Upper lobe of right lung (tissue), 1 donor: ENCODE data around the gene ZNF362. TPM values are rescaled to one million over a fixed set of nuclear protein-coding genes. Genes with fewer than 3 reads are reported as not detected.
A peak's percentile ranks its signal among the peaks of the same experiment; 100 is the strongest.

Source experiments
- ATAC-seq: fragments of 200-7000 bp; cut with Tn5 transposase; one replicate; pipeline ENCODE4 v1.9.1; 2020; ENCODE audit warnings: mild to moderate bottlenecking, moderate library complexity
- DNase-seq: peaks from one replicate; pipeline ENCODE4 v3.0.0-alpha.2; 2020
- H3K27ac ChIP-seq: fragments of 200-600 bp; one replicate; pipeline ENCODE4 v1.8.0; 2022
- H3K27me3 ChIP-seq: fragments of 200-600 bp; one replicate; pipeline ENCODE4 v1.8.0; 2022; ENCODE audit warnings: mild to moderate bottlenecking
- H3K36me3 ChIP-seq: fragments of 200-600 bp; one replicate; pipeline ENCODE4 v1.8.0; 2022
- H3K4me1 ChIP-seq: fragments of 200-600 bp; one replicate; pipeline ENCODE4 v1.8.0; 2022
- H3K4me3 ChIP-seq: fragments of 200-600 bp; one replicate; pipeline ENCODE4 v1.8.0; 2022; ENCODE audit warnings: mild to moderate bottlenecking
- H3K9me3 ChIP-seq: fragments of 200-600 bp; one replicate; pipeline ENCODE4 v1.8.0; 2022
- intact Hi-C: fragments of 100-400 bp; cut with DNase I; formaldehyde crosslinking; loops from one replicate; pipeline ENCODE4 v1.11.0; 2022
- total RNA-seq: library from RNA; stranded (reverse); fragmentation: NEBNext Ultra II Directional; extraction: Animal tissue kit (Norgen Biotek cat#: 25700); gene quantifications from one replicate; pipeline ENCODE4 v1.2.1, GENCODE V29; 2021
- TF ChIP-seq, protein P1 (sequence below): fragments of 200-600 bp; IDR thresholded peaks from one replicate; pipeline ENCODE4 v1.8.0; 2022; ENCODE audit warnings: antibody characterized with exemption
- donor health status: DM: no; HTN: yes; CAD: no; lungs with severe emphysema.

The ZNF362 gene
- total RNA-seq, 1 donor from 2014 or later: 31.8 TPM

DNA sequence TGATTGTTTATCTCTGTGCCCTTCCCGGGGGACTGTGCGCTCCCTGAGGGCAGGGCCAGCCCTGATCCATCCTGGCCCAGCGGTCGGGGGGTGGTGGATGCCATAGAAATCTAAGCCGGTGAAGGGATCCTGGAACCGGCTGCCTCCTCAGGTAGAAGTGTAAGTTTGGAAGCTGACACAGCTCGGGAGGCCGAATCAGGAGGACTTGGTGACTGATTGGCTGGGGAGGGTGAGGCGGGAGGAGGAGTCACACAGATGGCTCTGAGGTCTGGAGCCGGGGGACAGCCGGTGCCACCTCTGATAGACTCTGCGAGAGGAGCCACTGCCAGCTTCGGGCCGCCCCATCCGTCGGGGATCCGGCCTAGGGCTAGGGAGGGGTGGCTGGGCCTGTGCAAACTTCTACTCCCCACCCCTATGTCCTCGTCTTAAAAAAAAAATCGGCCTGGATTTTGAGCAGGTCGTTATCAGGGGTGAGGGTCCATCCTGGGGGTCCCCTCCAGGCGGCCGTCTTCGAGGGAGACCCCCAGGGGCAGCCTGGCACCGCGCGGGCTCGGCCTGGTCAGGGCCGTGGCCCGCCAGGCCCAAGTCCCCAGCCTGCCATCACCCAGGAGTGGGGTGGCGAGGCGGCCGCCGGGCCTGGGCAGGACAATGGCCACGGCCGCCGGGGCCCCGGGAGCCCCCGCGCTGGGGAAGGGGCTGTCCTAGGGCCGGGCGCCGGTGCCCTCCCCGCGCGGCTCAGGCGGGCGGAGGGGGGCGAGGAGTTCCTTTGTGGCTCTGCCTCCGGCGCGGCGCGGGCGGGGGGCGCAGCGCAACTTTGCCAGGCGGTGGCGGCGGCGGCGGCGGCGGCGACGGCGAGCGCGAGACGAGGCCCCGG, 708 bp upstream of the ZNF362 start:
- TF ChIP-seq, protein P1, sequence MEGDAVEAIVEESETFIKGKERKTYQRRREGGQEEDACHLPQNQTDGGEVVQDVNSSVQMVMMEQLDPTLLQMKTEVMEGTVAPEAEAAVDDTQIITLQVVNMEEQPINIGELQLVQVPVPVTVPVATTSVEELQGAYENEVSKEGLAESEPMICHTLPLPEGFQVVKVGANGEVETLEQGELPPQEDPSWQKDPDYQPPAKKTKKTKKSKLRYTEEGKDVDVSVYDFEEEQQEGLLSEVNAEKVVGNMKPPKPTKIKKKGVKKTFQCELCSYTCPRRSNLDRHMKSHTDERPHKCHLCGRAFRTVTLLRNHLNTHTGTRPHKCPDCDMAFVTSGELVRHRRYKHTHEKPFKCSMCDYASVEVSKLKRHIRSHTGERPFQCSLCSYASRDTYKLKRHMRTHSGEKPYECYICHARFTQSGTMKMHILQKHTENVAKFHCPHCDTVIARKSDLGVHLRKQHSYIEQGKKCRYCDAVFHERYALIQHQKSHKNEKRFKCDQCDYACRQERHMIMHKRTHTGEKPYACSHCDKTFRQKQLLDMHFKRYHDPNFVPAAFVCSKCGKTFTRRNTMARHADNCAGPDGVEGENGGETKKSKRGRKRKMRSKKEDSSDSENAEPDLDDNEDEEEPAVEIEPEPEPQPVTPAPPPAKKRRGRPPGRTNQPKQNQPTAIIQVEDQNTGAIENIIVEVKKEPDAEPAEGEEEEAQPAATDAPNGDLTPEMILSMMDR: no peak
- peak; percentile 91 for DNase-seq
- peak; percentile 90 for ATAC-seq
- Histone ChIP-seq H3K4me1 (peaks cover 32% of the 10 kb centered on the region), H3K9me3 (no peaks in the 10 kb centered on the region), H3K36me3 (no peaks in the 10 kb centered on the region), H3K27ac (peak overlapping the region; percentile 89), H3K27me3 (no peaks in the 10 kb centered on the region), H3K4me3 (peak overlapping the region; percentile 51)
- intact Hi-C loops: no loop called here

DNA sequence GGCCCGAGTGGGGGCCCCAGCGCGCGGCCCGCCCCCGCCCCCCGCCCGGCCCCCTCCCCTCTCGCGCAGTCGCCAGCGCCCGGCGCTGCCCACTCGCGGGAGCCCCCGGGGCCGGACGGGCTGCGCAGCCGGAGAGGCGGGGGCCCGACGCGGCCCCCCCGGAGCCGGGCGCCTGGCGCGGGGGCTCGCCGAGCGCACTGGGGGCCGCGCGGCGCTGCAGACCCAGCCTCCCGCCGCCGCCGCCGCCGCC, 146 bp upstream of the ZNF362 start:
- H3K4me1 ChIP-seq: peaks cover 32% of the 10 kb centered on the region
- H3K27ac ChIP-seq: no peak overlapping the region
- no peaks in the 10 kb centered on the region for H3K36me3 ChIP-seq
- DNase-seq (no peak), ATAC-seq (no peak)
- no peaks in the 10 kb centered on the region for H3K9me3 ChIP-seq
- intact Hi-C loops: no loop called here
- TF ChIP-seq, protein P1: no peak
- H3K4me3 ChIP-seq: no peak overlapping the region
- no peaks in the 10 kb centered on the region for H3K27me3 ChIP-seq

DNA sequence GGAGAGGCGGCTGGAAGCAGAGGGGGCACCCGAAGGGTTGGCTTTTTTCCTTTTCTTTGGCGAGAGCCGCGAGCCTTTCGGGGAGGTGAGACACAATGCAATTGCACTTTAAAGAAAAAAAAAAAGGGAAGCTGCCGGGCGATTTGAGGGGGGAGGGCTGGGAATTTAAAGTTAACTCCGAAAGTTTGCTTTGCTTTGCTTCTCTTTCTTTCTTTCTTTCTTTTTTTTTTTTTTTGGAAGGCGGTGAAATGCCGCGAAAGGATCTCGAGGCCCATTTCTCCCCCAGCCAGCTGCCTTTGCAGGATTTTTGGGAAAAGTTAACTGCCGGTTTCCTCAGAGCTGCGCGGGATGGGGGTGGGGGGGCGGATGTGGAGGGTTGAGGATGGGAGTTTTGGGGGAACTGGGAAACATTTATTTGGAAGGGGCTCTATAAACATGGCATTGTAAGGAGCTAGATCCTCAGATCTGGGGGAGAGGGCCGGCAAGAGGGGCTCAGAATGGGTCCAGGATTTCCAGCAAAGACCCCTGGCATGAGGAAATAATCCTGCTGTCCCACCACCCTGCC, 997 bp downstream of the ZNF362 start:
- intact Hi-C loops: no loop called here
- Histone ChIP-seq H3K36me3 (no peaks in the 10 kb centered on the region), H3K9me3 (no peaks in the 10 kb centered on the region), H3K27me3 (no peaks in the 10 kb centered on the region), H3K4me1 (peaks cover 32% of the 10 kb centered on the region), H3K4me3 (peak overlapping the region; percentile 62), H3K27ac (peak overlapping the region; percentile 91)
- TF ChIP-seq, protein P1: no peak
- no peak for DNase-seq
- ATAC-seq: no peak

DNA sequence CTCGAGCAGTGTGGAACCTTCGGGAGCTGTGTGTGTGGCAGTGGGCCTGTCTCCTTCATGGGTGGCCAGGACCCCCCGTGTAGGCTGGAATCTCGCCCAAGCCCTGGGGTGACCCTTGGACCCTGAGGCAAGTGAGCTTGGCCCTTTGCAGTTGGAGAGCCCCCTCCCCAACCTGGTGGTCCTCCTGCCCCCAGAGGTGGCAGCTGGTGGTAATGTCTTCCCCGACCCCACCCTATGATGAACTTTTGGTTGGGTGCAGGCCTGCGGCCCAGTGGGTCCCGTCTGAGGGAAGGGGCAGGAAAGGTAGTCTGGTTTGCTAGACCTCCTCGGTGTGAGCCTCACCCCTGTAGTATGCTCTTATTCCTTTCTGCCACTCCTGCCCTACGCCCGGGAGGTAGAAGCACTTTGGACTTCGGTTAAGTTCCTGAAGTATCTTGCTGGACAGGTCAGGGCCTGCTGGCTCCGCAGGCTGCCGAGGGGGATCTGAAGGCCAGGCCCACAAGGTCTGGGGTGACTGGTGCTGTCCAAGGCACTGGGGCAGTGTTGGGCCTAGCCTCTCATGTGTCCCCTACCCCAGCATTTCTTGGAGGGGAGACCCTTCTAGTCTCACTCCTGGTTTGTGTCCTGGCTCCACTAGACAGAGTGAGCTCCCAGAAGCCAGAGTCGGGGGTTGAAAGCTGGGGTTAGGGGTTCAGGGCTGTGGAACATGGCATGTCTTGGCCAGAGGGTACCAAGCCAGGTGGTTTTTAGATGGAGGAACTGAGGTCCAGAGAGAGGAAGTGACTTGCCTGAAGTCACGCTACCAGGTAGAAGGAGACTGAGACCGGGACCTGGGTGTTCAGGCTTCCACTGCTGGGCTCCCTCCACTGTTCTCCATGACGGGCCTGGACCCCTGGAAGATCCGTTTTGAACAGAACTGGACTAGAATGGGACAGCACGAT, 1.8 kb downstream of the ZNF362 start:
- peaks cover 32% of the 10 kb centered on the region for H3K4me1 ChIP-seq
- H3K27ac ChIP-seq: peak overlapping the region; percentile 91
- H3K4me3 ChIP-seq: peak overlapping the region; percentile 62
- peak; percentile 36 for ATAC-seq
- no peak for DNase-seq
- intact Hi-C loops: no loop called here
- no peaks in the 10 kb centered on the region for H3K27me3 ChIP-seq
- TF ChIP-seq, protein P1: no peak
- peaks cover 5% of the 10 kb centered on the region for H3K36me3 ChIP-seq
- H3K9me3 ChIP-seq: no peaks in the 10 kb centered on the region

DNA sequence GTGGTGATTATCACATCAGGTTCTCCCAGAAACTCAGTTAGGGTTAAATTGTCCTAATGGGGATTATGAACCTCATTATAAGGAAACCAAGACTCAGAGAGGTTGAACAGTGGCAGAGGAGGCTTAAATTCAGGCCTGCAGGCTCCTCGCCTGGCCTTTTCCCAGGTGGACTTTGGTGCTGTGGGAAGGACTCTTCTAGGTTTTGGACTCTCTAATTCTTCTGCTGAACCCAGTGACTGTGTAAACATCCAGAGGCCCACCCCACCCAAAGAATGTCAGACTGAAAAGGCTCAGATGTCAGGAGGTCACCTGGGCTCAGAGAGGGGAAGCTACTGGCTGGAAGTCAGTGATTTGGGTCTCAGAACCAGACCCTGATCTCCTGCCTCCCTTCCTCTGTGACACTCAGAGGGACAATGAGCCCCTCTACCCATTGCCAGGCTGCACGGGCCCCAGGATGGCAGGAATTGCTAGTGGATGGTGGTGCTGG, 2.5 kb downstream of the ZNF362 start:
- no peak for ATAC-seq
- no peaks in the 10 kb centered on the region for H3K27me3 ChIP-seq
- H3K4me1 ChIP-seq: peaks cover 32% of the 10 kb centered on the region
- TF ChIP-seq, protein P1: no peak
- DNase-seq: no peak
- intact Hi-C loops: no loop called here
- no peaks in the 10 kb centered on the region for H3K9me3 ChIP-seq
- H3K36me3 ChIP-seq: peaks cover 5% of the 10 kb centered on the region
- H3K27ac ChIP-seq: no peak overlapping the region
- no peak overlapping the region for H3K4me3 ChIP-seq
